Endothelial cell (in vitro differentiated cells): ENCODE measurements around the gene ILDR1. TPM values are rescaled to one million over a fixed set of nuclear protein-coding genes. Genes with fewer than 3 reads are reported as not detected.

Experiments used
- DNase-seq: peaks from one replicate; pipeline ENCODE4 v3.0.0; 2021; ENCODE audit warnings: low spot score
- H3K27ac Mint-ChIP-seq: one replicate; pipeline ENCODE4 v1.8.0; 2021; ENCODE audit warnings: mixed read lengths, inconsistent platforms; ENCODE audit not compliant: unreplicated experiment
- H3K27me3 Mint-ChIP-seq: one replicate; pipeline ENCODE4 v1.8.0; 2021; ENCODE audit warnings: mild to moderate bottlenecking, moderate library complexity, mixed read lengths, inconsistent platforms; ENCODE audit not compliant: unreplicated experiment
- H3K36me3 Mint-ChIP-seq: one replicate; pipeline ENCODE4 v1.8.0; 2021; ENCODE audit warnings: mild to moderate bottlenecking, low read depth, mixed read lengths, inconsistent platforms; ENCODE audit not compliant: unreplicated experiment
- H3K4me1 Mint-ChIP-seq: one replicate; pipeline ENCODE4 v1.8.0; 2021; ENCODE audit warnings: mild to moderate bottlenecking, mixed read lengths, inconsistent platforms; ENCODE audit not compliant: unreplicated experiment
- H3K4me3 Mint-ChIP-seq: one replicate; pipeline ENCODE4 v1.8.0; 2021; ENCODE audit warnings: mild to moderate bottlenecking, mixed read lengths, inconsistent platforms; ENCODE audit not compliant: unreplicated experiment
- H3K9me3 Mint-ChIP-seq: one replicate; pipeline ENCODE4 v1.8.0; 2021; ENCODE audit warnings: mixed read lengths, inconsistent platforms; ENCODE audit not compliant: unreplicated experiment
- total RNA-seq: library from RNA; stranded (reverse); fragmentation: NEBNext Ultra II Directional; extraction: Animal tissue kit (Norgen Biotek cat#: 25700); gene quantifications from one replicate; pipeline ENCODE4 v1.2.1, GENCODE V29; 2021; ENCODE audit not compliant: unreplicated experiment
- TF ChIP-seq, protein P1 (sequence below): fragments of 200-600 bp; sonication (generic); IDR thresholded peaks from one replicate; pipeline ENCODE4 v1.5.0; 2021; ENCODE audit warnings: antibody characterized with exemption; ENCODE audit not compliant: unreplicated experiment

Gene ILDR1
- total RNA-seq, 1 donor from 2014 or later: not detected

DNA sequence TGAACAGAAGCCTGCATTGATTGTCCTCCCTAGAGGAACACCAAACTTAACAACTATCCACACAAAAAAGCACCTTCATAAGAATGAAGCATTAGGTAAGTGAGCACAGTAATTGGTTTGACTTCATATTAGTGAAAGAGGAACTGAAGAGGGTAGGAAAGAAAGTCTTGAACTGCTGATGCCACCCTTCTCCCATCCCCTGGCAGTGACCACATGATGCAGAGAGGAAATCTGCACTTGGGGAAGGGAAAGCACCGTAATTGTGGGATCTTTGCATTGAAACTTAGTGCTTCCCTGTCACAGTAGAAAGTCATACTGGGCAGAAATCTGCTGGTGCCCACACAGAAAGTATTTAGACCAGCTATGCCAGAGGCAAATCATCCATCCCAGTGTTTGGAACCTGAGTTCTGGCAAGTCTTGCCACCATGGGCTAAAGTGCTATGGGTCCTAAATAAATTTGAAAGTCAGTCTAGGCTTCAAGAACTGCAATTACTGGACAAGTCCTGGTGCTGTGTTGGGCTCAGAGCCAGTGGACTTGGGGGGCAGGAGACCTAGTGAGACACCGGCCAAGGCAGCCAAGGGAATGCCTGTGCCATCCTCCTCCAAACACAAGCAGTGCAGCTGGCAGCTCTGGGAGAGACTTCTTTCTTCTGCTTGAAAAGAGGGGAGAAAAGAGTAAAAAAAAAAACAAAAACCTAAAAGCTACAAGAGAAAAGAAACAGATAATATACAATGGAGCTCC lies 64.2 kb downstream of the ILDR1 start:
- Mint-ChIP-seq H3K9me3 (no peaks in the 10 kb centered on the region), H3K4me3 (no peak overlapping the region), H3K27me3 (no peaks in the 10 kb centered on the region), H3K4me1 (no peaks in the 10 kb centered on the region), H3K27ac (no peak overlapping the region), H3K36me3 (peaks cover 5% of the 10 kb centered on the region)
- TF ChIP-seq, protein P1, sequence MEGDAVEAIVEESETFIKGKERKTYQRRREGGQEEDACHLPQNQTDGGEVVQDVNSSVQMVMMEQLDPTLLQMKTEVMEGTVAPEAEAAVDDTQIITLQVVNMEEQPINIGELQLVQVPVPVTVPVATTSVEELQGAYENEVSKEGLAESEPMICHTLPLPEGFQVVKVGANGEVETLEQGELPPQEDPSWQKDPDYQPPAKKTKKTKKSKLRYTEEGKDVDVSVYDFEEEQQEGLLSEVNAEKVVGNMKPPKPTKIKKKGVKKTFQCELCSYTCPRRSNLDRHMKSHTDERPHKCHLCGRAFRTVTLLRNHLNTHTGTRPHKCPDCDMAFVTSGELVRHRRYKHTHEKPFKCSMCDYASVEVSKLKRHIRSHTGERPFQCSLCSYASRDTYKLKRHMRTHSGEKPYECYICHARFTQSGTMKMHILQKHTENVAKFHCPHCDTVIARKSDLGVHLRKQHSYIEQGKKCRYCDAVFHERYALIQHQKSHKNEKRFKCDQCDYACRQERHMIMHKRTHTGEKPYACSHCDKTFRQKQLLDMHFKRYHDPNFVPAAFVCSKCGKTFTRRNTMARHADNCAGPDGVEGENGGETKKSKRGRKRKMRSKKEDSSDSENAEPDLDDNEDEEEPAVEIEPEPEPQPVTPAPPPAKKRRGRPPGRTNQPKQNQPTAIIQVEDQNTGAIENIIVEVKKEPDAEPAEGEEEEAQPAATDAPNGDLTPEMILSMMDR: no peak
- no peak for DNase-seq

DNA sequence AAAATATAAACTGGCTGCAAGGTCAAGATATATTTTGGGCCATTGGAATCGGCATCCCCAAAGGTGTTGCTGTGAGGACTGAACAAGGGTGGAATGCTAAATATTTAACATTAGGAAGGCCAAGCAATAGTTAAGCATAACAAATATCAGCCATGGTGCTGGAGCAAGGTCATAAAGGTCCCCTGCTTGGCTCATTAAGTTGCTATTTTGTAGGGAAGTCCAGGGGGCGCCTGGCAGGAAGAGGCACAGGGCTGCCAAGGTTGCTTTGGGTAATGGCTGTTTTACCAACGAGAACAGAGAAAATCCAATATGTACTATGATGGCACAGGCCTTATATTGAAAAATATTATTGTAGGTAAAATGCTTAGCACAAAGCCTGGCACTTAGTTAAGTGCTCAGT lies 65.7 kb downstream of the ILDR1 start:
- H3K4me3 Mint-ChIP-seq: no peak overlapping the region
- no peaks in the 10 kb centered on the region for H3K9me3 Mint-ChIP-seq
- H3K4me1 Mint-ChIP-seq: no peaks in the 10 kb centered on the region
- no peak overlapping the region for H3K27ac Mint-ChIP-seq
- no peaks in the 10 kb centered on the region for H3K27me3 Mint-ChIP-seq
- no peak for DNase-seq
- TF ChIP-seq, protein P1: no peak
- H3K36me3 Mint-ChIP-seq: peaks cover 5% of the 10 kb centered on the region

DNA sequence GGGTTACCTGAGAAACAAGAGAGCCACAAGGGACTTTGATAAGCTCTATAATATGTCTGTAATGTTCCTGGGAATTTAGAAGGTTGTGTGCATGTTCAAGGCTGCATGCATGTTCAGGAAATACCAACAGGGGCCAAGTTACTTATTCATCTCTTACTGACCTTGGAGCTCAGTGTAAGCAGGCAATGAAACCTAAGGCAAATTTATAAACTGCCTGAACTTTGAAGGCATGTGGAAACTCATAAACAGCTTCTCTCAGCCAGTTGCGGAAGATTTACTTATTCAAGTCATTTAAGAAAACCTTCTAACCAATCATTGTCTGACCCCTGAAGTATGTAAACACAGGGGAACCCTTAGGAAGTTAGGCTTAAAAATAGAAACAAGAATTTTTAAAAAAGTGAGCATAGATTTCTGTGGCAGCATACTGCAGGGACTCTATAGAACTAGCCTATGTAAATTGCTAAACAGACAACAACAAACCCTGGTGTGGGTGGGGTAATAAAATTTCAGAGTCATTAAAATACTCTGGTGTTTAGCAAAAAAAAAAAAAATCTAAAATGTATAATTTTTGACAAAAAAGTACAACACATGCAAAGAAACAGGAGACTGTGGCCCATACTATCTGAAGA lies 70.6 kb downstream of the ILDR1 start:
- DNase-seq: no peak
- no peaks in the 10 kb centered on the region for H3K9me3 Mint-ChIP-seq

DNA sequence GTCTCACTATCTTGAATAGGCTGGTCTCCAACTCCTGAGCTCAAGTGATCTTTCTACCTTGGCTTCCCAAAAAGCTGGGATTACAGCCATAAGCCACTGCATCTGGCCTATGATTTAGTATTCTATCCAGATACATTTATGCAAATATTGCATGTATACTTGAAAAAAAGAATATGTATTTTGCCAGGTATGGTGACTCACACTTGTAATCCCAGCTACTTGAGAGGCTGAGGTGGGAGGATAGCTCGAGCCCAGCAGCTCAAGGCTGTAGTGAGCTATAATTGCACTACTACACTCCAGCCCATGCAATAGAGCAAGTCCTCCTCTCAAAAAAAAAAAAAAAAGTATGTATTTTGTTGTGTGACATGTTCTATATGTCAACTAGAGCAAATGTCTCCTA lies 73.4 kb downstream of the ILDR1 start:
- DNase-seq: no peak
- H3K27me3 Mint-ChIP-seq: no peaks in the 10 kb centered on the region
- no peak overlapping the region for H3K4me3 Mint-ChIP-seq
- H3K36me3 Mint-ChIP-seq: no peaks in the 10 kb centered on the region
- H3K27ac Mint-ChIP-seq: no peak overlapping the region
- H3K4me1 Mint-ChIP-seq: no peaks in the 10 kb centered on the region
- H3K9me3 Mint-ChIP-seq: no peaks in the 10 kb centered on the region
- TF ChIP-seq, protein P1: no peak

More for the DNA sequence above, 70.6 kb downstream of the ILDR1 start:
- Mint-ChIP-seq H3K4me1 (no peaks in the 10 kb centered on the region), H3K27me3 (no peaks in the 10 kb centered on the region), H3K4me3 (no peak overlapping the region), H3K36me3 (peaks cover 5% of the 10 kb centered on the region), H3K27ac (no peak overlapping the region)
- TF ChIP-seq, protein P1: no peak

DNA sequence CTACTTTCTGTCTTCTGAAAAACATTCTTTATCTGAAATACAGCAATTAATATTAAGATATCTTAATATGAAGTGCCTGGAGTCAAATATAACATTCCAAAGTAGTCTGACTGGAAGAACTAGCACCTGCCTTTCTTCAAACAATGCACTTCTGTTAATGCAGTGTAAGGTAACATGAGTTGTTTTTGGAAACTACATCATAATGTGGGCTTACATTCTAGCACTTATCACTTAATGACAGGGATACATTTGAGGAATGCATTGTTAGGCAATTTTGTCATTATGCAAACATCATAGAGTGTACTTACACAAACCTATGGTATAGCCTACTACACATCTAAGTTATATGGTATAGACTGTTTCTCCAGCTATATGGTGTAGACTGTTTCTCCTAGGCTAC lies 78.6 kb downstream of the ILDR1 start:
- Mint-ChIP-seq H3K27ac (no peak overlapping the region), H3K4me1 (peaks cover 3% of the 10 kb centered on the region), H3K9me3 (no peaks in the 10 kb centered on the region), H3K27me3 (no peaks in the 10 kb centered on the region), H3K36me3 (peaks cover 6% of the 10 kb centered on the region), H3K4me3 (no peak overlapping the region)
- TF ChIP-seq, protein P1: no peak
- no peak for DNase-seq
